Endothelial cell of umbilical vein (primary cell): Measurements from ENCODE around the gene OXSR1. TPM values are rescaled to one million over a fixed set of nuclear protein-coding genes. Genes with fewer than 3 reads are reported as not detected.

Experiments
- BruUV-seq: library from RNA; stranded (reverse); fragments of 400-500 nt; replicated peaks from 2 replicates; lab custom pipeline; 2021; lab: Mats Ljungman, UMichigan
- CTCF ChIA-PET: fragments of 300-600, 350-600 bp; sonication (Branson Sonifier 250); formaldehyde crosslinking; loops from one replicate; lab custom pipeline; 2021; ENCODE audit warnings: antibody characterized with exemption, inconsistent platforms; lab: Charles Lee
- POLR2A ChIA-PET: fragments of 300-600, 350-600 bp; sonication (Branson Sonifier 250); formaldehyde crosslinking; loops from one replicate; lab custom pipeline; 2021; ENCODE audit warnings: antibody characterized with exemption, inconsistent platforms; lab: Charles Lee
- DNase-seq: peaks from one replicate; pipeline ENCODE4 v3.0.0-alpha.2; 2011; ENCODE audit warnings: low read depth, low spot score
- FAIRE-seq: peaks from 2 replicates; lab custom pipeline; 2011; peaks lifted over from hg19 to GRCh38; lab: Jason Lieb, UNC
- H2AFZ ChIP-seq: 2 replicates; pipeline ENCODE4 v1.6.0; 2012; ENCODE audit warnings: low read depth, low read length, control low read depth, inconsistent platforms
- H3K27ac ChIP-seq: 2 replicates; pipeline ENCODE4 v1.5.1; 2011; ENCODE audit warnings: low read depth, mild to moderate bottlenecking, control low read depth, low read length, moderate library complexity; ENCODE audit not compliant: insufficient read depth
- H3K27me3 ChIP-seq, 2 experiments: 2 replicates each; pipeline versions ENCODE4 v1.6.0 to v1.6.1; 2011; ENCODE audit warnings: low read length in 2 of 2, mixed read lengths in 1 of 2; ENCODE audit not compliant: control insufficient read depth in 2 of 2, insufficient read depth in 2 of 2
- H3K36me3 ChIP-seq, 2 experiments: 2 replicates in 1 of 2; 3 replicates in 1 of 2; pipeline ENCODE4 v1.5.1; 2011; ENCODE audit warnings: low read length in 2 of 2, mild to moderate bottlenecking in 1 of 2, moderate library complexity in 1 of 2; ENCODE audit not compliant: control insufficient read depth in 2 of 2, insufficient read depth in 2 of 2; ENCODE audit errors: extremely low read depth in 1 of 2
- H3K4me1 ChIP-seq: 3 replicates; pipeline ENCODE4 v1.5.1; 2011; ENCODE audit warnings: mild to moderate bottlenecking, low read length; ENCODE audit not compliant: control insufficient read depth, insufficient read depth; ENCODE audit errors: extremely low read depth
- H3K4me2 ChIP-seq: 2 replicates; pipeline ENCODE4 v1.6.1; 2011; ENCODE audit warnings: low read length, control low read depth, mixed read lengths; ENCODE audit not compliant: insufficient read depth
- H3K4me3 ChIP-seq, 3 experiments: fragments of 200-600 bp in 1 of 3; sonication (generic), shearing (Covaris generic) in 1 of 3; replicated peaks in 1 of 3; 2 replicates each; pipeline ENCODE4 v1.5.1; 2011 to 2016; ENCODE audit warnings: control low read depth in 3 of 3, low read length in 3 of 3, mild to moderate bottlenecking in 2 of 3, inconsistent platforms in 1 of 3, low read depth in 1 of 3, moderate library complexity in 1 of 3; ENCODE audit not compliant: insufficient read depth in 1 of 3
- H3K79me2 ChIP-seq: 2 replicates; pipeline ENCODE4 v1.6.0; 2012; ENCODE audit warnings: low read length, inconsistent platforms; ENCODE audit not compliant: control insufficient read depth, insufficient read depth
- H3K9ac ChIP-seq: replicated peaks from 2 replicates; pipeline ENCODE3; 2011; ENCODE audit warnings: low read length, control low read depth; ENCODE audit not compliant: insufficient read depth; ENCODE audit errors: extremely low read depth
- H3K9me1 ChIP-seq: replicated peaks from 3 replicates; pipeline ENCODE4 v1.6.0; 2011; ENCODE audit warnings: mild to moderate bottlenecking, low read length; ENCODE audit not compliant: control insufficient read depth, insufficient read depth; ENCODE audit errors: extremely low read depth
- H3K9me3 ChIP-seq: replicated peaks from 2 replicates; pipeline ENCODE4 v1.5.1; 2012; ENCODE audit warnings: low read length, inconsistent platforms; ENCODE audit not compliant: control insufficient read depth, insufficient read depth
- H4K20me1 ChIP-seq: replicated peaks from 2 replicates; pipeline ENCODE3; 2011; ENCODE audit warnings: mild to moderate bottlenecking, low read length; ENCODE audit not compliant: control insufficient read depth, insufficient read depth; ENCODE audit errors: extremely low read depth
- CTCF ChIP-seq, 2 donors: IDR thresholded peaks; 1 replicate in 1 of 2; 2 replicates in 1 of 2; pipeline ENCODE4 v1.5.1; 2011; ENCODE audit warnings: low read length in 2 of 2, mild to moderate bottlenecking in 2 of 2, moderate library complexity in 2 of 2, control low read depth in 1 of 2, inconsistent platforms in 1 of 2, low read depth in 1 of 2; ENCODE audit not compliant: insufficient read depth in 1 of 2; ENCODE audit errors: extremely low read depth in 1 of 2
- EZH2 ChIP-seq: IDR thresholded peaks from 2 replicates; pipeline ENCODE4 v1.6.1; 2012; ENCODE audit warnings: borderline replicate concordance, low read depth, mild to moderate bottlenecking, moderate library complexity, low read length, inconsistent platforms; ENCODE audit not compliant: severe bottlenecking
- FOS ChIP-seq: IDR thresholded peaks from 2 replicates; pipeline ENCODE4 v1.6.1; 2011; ENCODE audit warnings: mild to moderate bottlenecking, low read length, moderate library complexity, borderline replicate concordance; ENCODE audit not compliant: insufficient read depth
- GATA2 ChIP-seq: IDR thresholded peaks from 2 replicates; pipeline ENCODE4 v1.7.0; 2011; ENCODE audit warnings: low read depth, mild to moderate bottlenecking, moderate library complexity, mixed read lengths, low read length; ENCODE audit not compliant: insufficient read length, insufficient read depth
- JUN ChIP-seq: IDR thresholded peaks from 2 replicates; pipeline ENCODE4 v1.6.1; 2011; ENCODE audit warnings: borderline replicate concordance, low read depth; ENCODE audit not compliant: insufficient read length, insufficient read depth
- MYC ChIP-seq: IDR thresholded peaks from one replicate; pipeline ENCODE4 v1.6.1; 2011; ENCODE audit warnings: mild to moderate bottlenecking, low read depth, low read length
- POLR2A ChIP-seq: IDR thresholded peaks from 2 replicates; pipeline ENCODE4 v1.6.1; 2012; ENCODE audit warnings: low read depth, mild to moderate bottlenecking, control low read depth, low read length
- POLR2AphosphoS5 ChIP-seq: IDR thresholded peaks from 2 replicates; pipeline ENCODE4 v1.6.1; 2012; ENCODE audit warnings: low read depth, mild to moderate bottlenecking, control low read depth, low read length, moderate library complexity; ENCODE audit not compliant: insufficient read depth
- dilution Hi-C: fragments of 300-500 bp; cut with MboI; formaldehyde crosslinking; loops from one replicate; pipeline ENCODE4 v1.15.0; 2019; ENCODE audit warnings: low sequenced_read_pairs; ENCODE audit not compliant: extremely low pct_ligation_motif_present
- intact Hi-C: fragments of 100-400 bp; cut with micrococcal nuclease; formaldehyde crosslinking; loops from one replicate; pipeline ENCODE4 v1.10.0; 2022
- polyA plus RNA-seq, 4 experiments: library from polyadenylated mRNA; depleted of rRNA in 3 of 4; stranded (reverse) in 3 of 4; unstranded in 1 of 4; fragments of >200 nt; gene quantifications; 2 replicates each; pipeline versions ENCODE4 v1.2.1 to v1.2.3, GENCODE V29; 2011 to 2012; ENCODE audit warnings: missing spikeins in 1 of 4
- total RNA-seq: library from RNA; stranded (reverse); gene quantifications from 2 replicates; pipeline ENCODE4 v1.2.3, GENCODE V29; 2021
- TF ChIP-seq, protein P1 (sequence below): IDR thresholded peaks from 2 replicates; pipeline ENCODE4 v1.6.1; 2011; ENCODE audit not compliant: insufficient read depth, insufficient read length

The OXSR1 gene
- total and polyA plus RNA-seq, 2 donors (not counting 3 experiments of a cell fraction or from before 2014, with no cell fraction given) = 15.1 to 32.9 TPM

GRCh38 chr3:38139191-38139590, 26.1 kb upstream of the OXSR1 start:
- Histone ChIP-seq H2AFZ (peak overlapping the region; percentile 98), H3K4me1 (peaks cover 24% of the 10 kb centered on the region), H3K27me3 (no peaks in the 10 kb centered on the region), H3K9ac (peak overlapping the region; percentile 61), H3K9me1 (no peaks in the 10 kb centered on the region), H4K20me1 (no peaks in the 10 kb centered on the region), H3K4me2 (peak overlapping the region; percentile 62), H3K9me3 (no peaks in the 10 kb centered on the region), H3K36me3 (peaks cover 0 to 14% of the 10 kb centered on the region in 2 experiments), H3K79me2 (peaks cover 11% of the 10 kb centered on the region), H3K27ac (no peak overlapping the region), H3K4me3 (peak overlapping the region; percentile 67 to 77 (median 71))
- FAIRE-seq (peak; percentile 59), DNase-seq (no peak)
- intact Hi-C loops = loop anchor here (5.0 to 10.0 kb wide), 6 partner anchors 93 to 516 kb away; partner anchors contain the start of gene EXOG
- CTCF ChIA-PET = interaction anchor here (0.7 to 4.5 kb wide), 5 partner anchors 26 to 512 kb away, joined by 3 to 43 read pairs (median 3); partner anchors contain the start of genes OXSR1 and XYLB
- dilution Hi-C loops = no loop called here
- POLR2A ChIA-PET = interaction anchor here (0.9 kb wide), 1 partner anchor 26 kb away, joined by 3 read pairs; the partner anchor contains the start of gene OXSR1
- BruUV-seq = no TSS peak
- TF ChIP-seq CTCF (IDR thresholded peaks at IDR 0.05; ENCODE audit: extremely low read depth in 1 of 2, insufficient read depth in 1 of 2, low read depth in 1 of 2, low read length in 2 of 2) = no peak
- TF ChIP-seq POLR2AphosphoS5 = no peak
- TF ChIP-seq, protein P1, sequence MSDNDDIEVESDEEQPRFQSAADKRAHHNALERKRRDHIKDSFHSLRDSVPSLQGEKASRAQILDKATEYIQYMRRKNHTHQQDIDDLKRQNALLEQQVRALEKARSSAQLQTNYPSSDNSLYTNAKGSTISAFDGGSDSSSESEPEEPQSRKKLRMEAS = no peak
- TF ChIP-seq GATA2 = no peak
- TF ChIP-seq FOS = no peak
- TF ChIP-seq EZH2 = no peak
- no peak for TF ChIP-seq POLR2A
- TF ChIP-seq MYC = no peak
- TF ChIP-seq JUN = no peak
